HEK293 (cell line): ENCODE results near the gene FRMD5.

ENCODE experiments used
- CTCF ChIA-PET: fragments of 350-600 bp; formaldehyde crosslinking; extraction: SDS; loops from one replicate; lab custom pipeline; 2021; ENCODE audit warnings: antibody characterized with exemption; lab: Yijun Ruan, JAX
- POLR2A ChIA-PET: fragments of 300-600 bp; formaldehyde crosslinking; extraction: SDS; loops from one replicate; lab custom pipeline; 2020; ENCODE audit warnings: antibody characterized with exemption, inconsistent platforms; lab: Yijun Ruan, JAX
- H3K27ac ChIP-seq: fragments of 200-500 bp; sonication (Bioruptor generic); 2 replicates; pipeline ENCODE4 v1.5.1; 2014; ENCODE audit warnings: low read depth, low read length, control low read depth, inconsistent platforms; ENCODE audit errors: extremely low read depth
- H3K36me3 ChIP-seq, 2 experiments: fragments of 200-500 bp in 1 of 2; sonication (Bioruptor generic) in 1 of 2; 1 replicate in 1 of 2; 2 replicates in 1 of 2; pipeline ENCODE4 v1.5.1; 2014 to 2017; ENCODE audit warnings: inconsistent platforms in 2 of 2, low read length in 2 of 2; ENCODE audit not compliant: control insufficient read depth in 2 of 2, insufficient read depth in 1 of 2
- H3K4me1 ChIP-seq: fragments of 200-500 bp; sonication (Bioruptor generic); 2 replicates; pipeline ENCODE4 v1.5.1; 2014; ENCODE audit warnings: mild to moderate bottlenecking, low read length, inconsistent platforms; ENCODE audit not compliant: control insufficient read depth, insufficient read depth
- H3K4me3 ChIP-seq: 2 replicates; pipeline ENCODE4 v1.5.1; 2011; ENCODE audit warnings: low read depth, mild to moderate bottlenecking, control low read depth, low read length, moderate library complexity
- H3K9me3 ChIP-seq: fragments of 200-500 bp; sonication (Bioruptor generic); 2 replicates; pipeline ENCODE4 v1.5.1; 2014; ENCODE audit warnings: low read depth, low read length, inconsistent platforms; ENCODE audit not compliant: control insufficient read depth, insufficient read depth
- EGR2 ChIP-seq: fragments of 450-650 bp; formaldehyde crosslinking; IDR thresholded peaks from 2 replicates; pipeline ENCODE4 v1.5.1; 2016; ENCODE audit warnings: low read depth, missing biosample characterization, missing genetic modification characterization
- REPIN1 ChIP-seq: fragments of 450-650 bp; formaldehyde crosslinking; IDR thresholded peaks from 2 replicates; pipeline ENCODE4 v1.5.1; 2017; ENCODE audit warnings: missing biosample characterization, missing genetic modification characterization, low read depth
- SETDB1 ChIP-seq: IDR thresholded peaks from one replicate; pipeline ENCODE4 v1.6.1; 2017; ENCODE audit warnings: mild to moderate bottlenecking, low read length, moderate library complexity, mixed read lengths; ENCODE audit not compliant: insufficient read length
- ZBTB1 ChIP-seq: fragments of 450-650 bp; formaldehyde crosslinking; IDR thresholded peaks from 2 replicates; pipeline ENCODE4 v1.5.1; 2016; ENCODE audit warnings: missing biosample characterization, missing genetic modification characterization
- ZBTB8A ChIP-seq: fragments of 450-650 bp; formaldehyde crosslinking; IDR thresholded peaks from 2 replicates; pipeline ENCODE4 v1.5.1; 2016; ENCODE audit warnings: missing biosample characterization, missing genetic modification characterization
- ZFP41 ChIP-seq: fragments of 450-650 bp; formaldehyde crosslinking; IDR thresholded peaks from 2 replicates; pipeline ENCODE4 v1.5.1; 2016; ENCODE audit warnings: missing biosample characterization, missing genetic modification characterization, borderline replicate concordance
- ZIC2 ChIP-seq: fragments of 450-650 bp; formaldehyde crosslinking; IDR thresholded peaks from 2 replicates; pipeline ENCODE4 v1.5.1; 2016; ENCODE audit warnings: missing biosample characterization, missing genetic modification characterization
- ZNF114 ChIP-seq: fragments of 450-650 bp; formaldehyde crosslinking; IDR thresholded peaks from 2 replicates; pipeline ENCODE4 v1.5.0; 2017; ENCODE audit warnings: missing biosample characterization, missing genetic modification characterization
- ZNF248 ChIP-seq: fragments of 450-650 bp; formaldehyde crosslinking; IDR thresholded peaks from 2 replicates; pipeline ENCODE4 v1.5.1; 2017; ENCODE audit warnings: missing biosample characterization, missing genetic modification characterization
- ZNF341 ChIP-seq: fragments of 450-650 bp; formaldehyde crosslinking; IDR thresholded peaks from 2 replicates; pipeline ENCODE4; 2016; ENCODE audit warnings: low read depth, missing biosample characterization, missing genetic modification characterization
- ZNF350 ChIP-seq: fragments of 450-650 bp; formaldehyde crosslinking; IDR thresholded peaks from 2 replicates; pipeline ENCODE4 v1.5.0; 2017; ENCODE audit warnings: missing biosample characterization, mild to moderate bottlenecking, missing genetic modification characterization
- ZNF596 ChIP-seq: fragments of 450-650 bp; IDR thresholded peaks from 2 replicates; pipeline ENCODE4 v1.5.0; 2018; ENCODE audit warnings: missing biosample characterization, mild to moderate bottlenecking, missing genetic modification characterization, moderate library complexity
- ZNF785 ChIP-seq: fragments of 450-650 bp; formaldehyde crosslinking; IDR thresholded peaks from 2 replicates; pipeline ENCODE4 v1.5.1; 2016; ENCODE audit warnings: missing biosample characterization, missing genetic modification characterization
- TF ChIP-seq, protein P1 (sequence below): fragments of 450-650 bp; formaldehyde crosslinking; conservative IDR thresholded peaks from 2 replicates; pipeline ENCODE4 v1.5.1; 2016; ENCODE audit warnings: low read depth, missing biosample characterization, missing genetic modification characterization
- TF ChIP-seq, protein P2 (sequence below): IDR thresholded peaks from 2 replicates; pipeline ENCODE4 v1.6.1; 2011; ENCODE audit warnings: mild to moderate bottlenecking, low read depth, low read length, borderline replicate concordance
- TF ChIP-seq, protein P3 (sequence below): fragments of 450-650 bp; formaldehyde crosslinking; IDR thresholded peaks from 2 replicates; pipeline ENCODE4 v1.5.1; 2016; ENCODE audit warnings: missing biosample characterization, missing genetic modification characterization
- TF ChIP-seq, protein P4 (sequence below): fragments of 450-650 bp; formaldehyde crosslinking; IDR thresholded peaks from 2 replicates; pipeline ENCODE4 v1.5.1; 2016; ENCODE audit warnings: missing biosample characterization, missing genetic modification characterization, borderline replicate concordance
- TF ChIP-seq, protein P5 (sequence below): fragments of 450-650 bp; IDR thresholded peaks from 2 replicates; pipeline ENCODE4 v1.5.1; 2018; ENCODE audit warnings: missing biosample characterization, mild to moderate bottlenecking, missing genetic modification characterization
- TF ChIP-seq, protein P6 (sequence below): fragments of 450-650 bp; formaldehyde crosslinking; IDR thresholded peaks from 2 replicates; pipeline ENCODE4 v1.5.1; 2016; ENCODE audit warnings: missing biosample characterization, missing genetic modification characterization, borderline replicate concordance

Gene FRMD5

DNA sequence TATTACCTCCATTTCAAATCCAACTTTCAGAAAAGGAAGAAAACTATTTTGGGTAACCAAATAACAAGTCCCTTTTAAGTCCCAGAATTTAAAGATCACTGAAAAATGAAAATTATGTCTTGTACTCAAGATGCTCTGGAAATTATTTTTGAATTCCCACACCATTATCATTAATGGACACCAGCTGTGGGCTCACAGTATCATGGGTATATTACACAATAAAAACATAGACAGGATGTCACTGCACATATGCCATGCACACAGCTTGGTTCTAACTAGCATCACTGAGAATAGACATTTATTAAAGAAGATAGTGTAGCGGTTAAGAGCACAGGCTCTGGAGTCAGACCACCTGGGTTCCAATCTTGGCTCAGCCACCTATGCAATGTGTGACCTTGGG, 130.4 kb downstream of the FRMD5 start:
- ChIA-PET CTCF (interaction anchor here (0.7 to 3.5 kb wide), 3 partner anchors 158 to 192 kb away, joined by 4 to 53 read pairs (median 4); no protein-coding TSS in a partner anchor), POLR2A (no interaction called here)
- TF ChIP-seq REPIN1 (tag by site-specific recombination) = no peak
- no peak for TF ChIP-seq ZNF785 (tag by site-specific recombination)
- TF ChIP-seq, protein P1, sequence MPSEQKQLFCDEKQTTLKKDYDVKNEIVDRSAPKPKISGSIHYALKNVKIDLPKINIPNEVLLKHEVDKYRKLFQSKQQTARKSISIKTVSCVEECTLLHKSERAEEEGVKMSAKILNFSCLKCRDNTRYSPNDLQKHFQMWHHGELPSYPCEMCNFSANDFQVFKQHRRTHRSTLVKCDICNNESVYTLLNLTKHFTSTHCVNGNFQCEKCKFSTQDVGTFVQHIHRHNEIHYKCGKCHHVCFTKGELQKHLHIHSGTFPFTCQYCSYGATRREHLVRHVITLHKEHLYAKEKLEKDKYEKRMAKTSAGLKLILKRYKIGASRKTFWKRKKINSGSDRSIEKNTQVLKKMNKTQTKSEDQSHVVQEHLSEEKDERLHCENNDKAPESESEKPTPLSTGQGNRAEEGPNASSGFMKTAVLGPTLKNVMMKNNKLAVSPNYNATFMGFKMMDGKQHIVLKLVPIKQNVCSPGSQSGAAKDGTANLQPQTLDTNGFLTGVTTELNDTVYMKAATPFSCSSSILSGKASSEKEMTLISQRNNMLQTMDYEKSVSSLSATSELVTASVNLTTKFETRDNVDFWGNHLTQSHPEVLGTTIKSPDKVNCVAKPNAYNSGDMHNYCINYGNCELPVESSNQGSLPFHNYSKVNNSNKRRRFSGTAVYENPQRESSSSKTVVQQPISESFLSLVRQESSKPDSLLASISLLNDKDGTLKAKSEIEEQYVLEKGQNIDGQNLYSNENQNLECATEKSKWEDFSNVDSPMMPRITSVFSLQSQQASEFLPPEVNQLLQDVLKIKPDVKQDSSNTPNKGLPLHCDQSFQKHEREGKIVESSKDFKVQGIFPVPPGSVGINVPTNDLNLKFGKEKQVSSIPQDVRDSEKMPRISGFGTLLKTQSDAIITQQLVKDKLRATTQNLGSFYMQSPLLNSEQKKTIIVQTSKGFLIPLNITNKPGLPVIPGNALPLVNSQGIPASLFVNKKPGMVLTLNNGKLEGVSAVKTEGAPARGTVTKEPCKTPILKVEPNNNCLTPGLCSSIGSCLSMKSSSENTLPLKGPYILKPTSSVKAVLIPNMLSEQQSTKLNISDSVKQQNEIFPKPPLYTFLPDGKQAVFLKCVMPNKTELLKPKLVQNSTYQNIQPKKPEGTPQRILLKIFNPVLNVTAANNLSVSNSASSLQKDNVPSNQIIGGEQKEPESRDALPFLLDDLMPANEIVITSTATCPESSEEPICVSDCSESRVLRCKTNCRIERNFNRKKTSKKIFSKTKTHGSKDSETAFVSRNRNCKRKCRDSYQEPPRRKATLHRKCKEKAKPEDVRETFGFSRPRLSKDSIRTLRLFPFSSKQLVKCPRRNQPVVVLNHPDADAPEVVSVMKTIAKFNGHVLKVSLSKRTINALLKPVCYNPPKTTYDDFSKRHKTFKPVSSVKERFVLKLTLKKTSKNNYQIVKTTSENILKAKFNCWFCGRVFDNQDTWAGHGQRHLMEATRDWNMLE (tag by site-specific recombination) = no peak
- TF ChIP-seq, protein P2, sequence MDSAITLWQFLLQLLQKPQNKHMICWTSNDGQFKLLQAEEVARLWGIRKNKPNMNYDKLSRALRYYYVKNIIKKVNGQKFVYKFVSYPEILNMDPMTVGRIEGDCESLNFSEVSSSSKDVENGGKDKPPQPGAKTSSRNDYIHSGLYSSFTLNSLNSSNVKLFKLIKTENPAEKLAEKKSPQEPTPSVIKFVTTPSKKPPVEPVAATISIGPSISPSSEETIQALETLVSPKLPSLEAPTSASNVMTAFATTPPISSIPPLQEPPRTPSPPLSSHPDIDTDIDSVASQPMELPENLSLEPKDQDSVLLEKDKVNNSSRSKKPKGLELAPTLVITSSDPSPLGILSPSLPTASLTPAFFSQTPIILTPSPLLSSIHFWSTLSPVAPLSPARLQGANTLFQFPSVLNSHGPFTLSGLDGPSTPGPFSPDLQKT = no peak
- TF ChIP-seq EGR2 (tag by site-specific recombination) = no peak
- no peak for TF ChIP-seq ZBTB8A
- TF ChIP-seq, protein P3, sequence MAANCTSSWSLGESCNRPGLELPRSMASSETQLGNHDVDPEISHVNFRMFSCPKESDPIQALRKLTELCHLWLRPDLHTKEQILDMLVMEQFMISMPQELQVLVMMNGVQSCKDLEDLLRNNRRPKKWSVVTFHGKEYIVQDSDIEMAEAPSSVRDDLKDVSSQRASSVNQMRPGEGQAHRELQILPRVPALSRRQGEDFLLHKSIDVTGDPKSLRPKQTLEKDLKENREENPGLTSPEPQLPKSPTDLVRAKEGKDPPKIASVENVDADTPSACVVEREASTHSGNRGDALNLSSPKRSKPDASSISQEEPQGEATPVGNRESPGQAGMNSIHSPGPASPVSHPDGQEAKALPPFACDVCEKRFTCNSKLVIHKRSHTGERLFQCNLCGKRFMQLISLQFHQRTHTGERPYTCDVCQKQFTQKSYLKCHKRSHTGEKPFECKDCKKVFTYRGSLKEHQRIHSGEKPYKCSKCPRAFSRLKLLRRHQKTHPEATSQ (tag by site-specific recombination) = no peak
- no peak for TF ChIP-seq ZNF248 (tag by site-specific recombination)
- TF ChIP-seq, protein P4, sequence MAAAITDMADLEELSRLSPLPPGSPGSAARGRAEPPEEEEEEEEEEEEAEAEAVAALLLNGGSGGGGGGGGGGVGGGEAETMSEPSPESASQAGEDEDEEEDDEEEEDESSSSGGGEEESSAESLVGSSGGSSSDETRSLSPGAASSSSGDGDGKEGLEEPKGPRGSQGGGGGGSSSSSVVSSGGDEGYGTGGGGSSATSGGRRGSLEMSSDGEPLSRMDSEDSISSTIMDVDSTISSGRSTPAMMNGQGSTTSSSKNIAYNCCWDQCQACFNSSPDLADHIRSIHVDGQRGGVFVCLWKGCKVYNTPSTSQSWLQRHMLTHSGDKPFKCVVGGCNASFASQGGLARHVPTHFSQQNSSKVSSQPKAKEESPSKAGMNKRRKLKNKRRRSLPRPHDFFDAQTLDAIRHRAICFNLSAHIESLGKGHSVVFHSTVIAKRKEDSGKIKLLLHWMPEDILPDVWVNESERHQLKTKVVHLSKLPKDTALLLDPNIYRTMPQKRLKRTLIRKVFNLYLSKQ = no peak
- no peak for TF ChIP-seq ZFP41 (tag by site-specific recombination)
- TF ChIP-seq, protein P5, sequence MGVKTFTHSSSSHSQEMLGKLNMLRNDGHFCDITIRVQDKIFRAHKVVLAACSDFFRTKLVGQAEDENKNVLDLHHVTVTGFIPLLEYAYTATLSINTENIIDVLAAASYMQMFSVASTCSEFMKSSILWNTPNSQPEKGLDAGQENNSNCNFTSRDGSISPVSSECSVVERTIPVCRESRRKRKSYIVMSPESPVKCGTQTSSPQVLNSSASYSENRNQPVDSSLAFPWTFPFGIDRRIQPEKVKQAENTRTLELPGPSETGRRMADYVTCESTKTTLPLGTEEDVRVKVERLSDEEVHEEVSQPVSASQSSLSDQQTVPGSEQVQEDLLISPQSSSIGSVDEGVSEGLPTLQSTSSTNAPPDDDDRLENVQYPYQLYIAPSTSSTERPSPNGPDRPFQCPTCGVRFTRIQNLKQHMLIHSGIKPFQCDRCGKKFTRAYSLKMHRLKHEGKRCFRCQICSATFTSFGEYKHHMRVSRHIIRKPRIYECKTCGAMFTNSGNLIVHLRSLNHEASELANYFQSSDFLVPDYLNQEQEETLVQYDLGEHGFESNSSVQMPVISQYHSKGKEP (tag by site-specific recombination) = no peak
- no peak for TF ChIP-seq ZNF341 (tag by site-specific recombination)
- Histone ChIP-seq H3K4me1 (no peaks in the 10 kb centered on the region), H3K9me3 (no peaks in the 10 kb centered on the region), H3K4me3 (no peak overlapping the region), H3K27ac (no peak overlapping the region), H3K36me3 (no peaks in the 10 kb centered on the region)

DNA sequence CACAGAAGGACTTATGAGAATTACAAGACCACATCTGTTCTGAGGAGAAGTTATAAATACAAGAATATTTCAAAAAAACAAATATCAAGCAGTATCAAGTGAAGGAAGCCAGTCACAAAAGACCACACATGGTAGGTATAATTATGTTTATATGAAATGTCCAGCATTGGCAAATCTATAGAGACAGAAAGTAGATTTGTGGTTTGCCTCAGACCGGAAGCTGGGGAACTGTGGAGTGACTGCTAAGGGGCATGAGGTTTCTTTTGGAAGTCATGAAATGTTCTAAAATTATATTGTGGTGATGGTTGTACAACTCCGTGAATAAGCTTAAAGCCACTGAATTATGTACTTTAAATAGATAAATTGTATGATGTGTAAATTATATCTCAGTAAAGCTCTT, 136.9 kb downstream of the FRMD5 start:
- ChIA-PET CTCF (no interaction called here), POLR2A (no interaction called here)
- Histone ChIP-seq H3K4me1 (no peaks in the 10 kb centered on the region), H3K9me3 (no peaks in the 10 kb centered on the region), H3K27ac (no peak overlapping the region), H3K4me3 (no peak overlapping the region), H3K36me3 (no peaks in the 10 kb centered on the region)
- no peak for TF ChIP-seq ZNF596 (tag by site-specific recombination)
- TF ChIP-seq, protein P6, sequence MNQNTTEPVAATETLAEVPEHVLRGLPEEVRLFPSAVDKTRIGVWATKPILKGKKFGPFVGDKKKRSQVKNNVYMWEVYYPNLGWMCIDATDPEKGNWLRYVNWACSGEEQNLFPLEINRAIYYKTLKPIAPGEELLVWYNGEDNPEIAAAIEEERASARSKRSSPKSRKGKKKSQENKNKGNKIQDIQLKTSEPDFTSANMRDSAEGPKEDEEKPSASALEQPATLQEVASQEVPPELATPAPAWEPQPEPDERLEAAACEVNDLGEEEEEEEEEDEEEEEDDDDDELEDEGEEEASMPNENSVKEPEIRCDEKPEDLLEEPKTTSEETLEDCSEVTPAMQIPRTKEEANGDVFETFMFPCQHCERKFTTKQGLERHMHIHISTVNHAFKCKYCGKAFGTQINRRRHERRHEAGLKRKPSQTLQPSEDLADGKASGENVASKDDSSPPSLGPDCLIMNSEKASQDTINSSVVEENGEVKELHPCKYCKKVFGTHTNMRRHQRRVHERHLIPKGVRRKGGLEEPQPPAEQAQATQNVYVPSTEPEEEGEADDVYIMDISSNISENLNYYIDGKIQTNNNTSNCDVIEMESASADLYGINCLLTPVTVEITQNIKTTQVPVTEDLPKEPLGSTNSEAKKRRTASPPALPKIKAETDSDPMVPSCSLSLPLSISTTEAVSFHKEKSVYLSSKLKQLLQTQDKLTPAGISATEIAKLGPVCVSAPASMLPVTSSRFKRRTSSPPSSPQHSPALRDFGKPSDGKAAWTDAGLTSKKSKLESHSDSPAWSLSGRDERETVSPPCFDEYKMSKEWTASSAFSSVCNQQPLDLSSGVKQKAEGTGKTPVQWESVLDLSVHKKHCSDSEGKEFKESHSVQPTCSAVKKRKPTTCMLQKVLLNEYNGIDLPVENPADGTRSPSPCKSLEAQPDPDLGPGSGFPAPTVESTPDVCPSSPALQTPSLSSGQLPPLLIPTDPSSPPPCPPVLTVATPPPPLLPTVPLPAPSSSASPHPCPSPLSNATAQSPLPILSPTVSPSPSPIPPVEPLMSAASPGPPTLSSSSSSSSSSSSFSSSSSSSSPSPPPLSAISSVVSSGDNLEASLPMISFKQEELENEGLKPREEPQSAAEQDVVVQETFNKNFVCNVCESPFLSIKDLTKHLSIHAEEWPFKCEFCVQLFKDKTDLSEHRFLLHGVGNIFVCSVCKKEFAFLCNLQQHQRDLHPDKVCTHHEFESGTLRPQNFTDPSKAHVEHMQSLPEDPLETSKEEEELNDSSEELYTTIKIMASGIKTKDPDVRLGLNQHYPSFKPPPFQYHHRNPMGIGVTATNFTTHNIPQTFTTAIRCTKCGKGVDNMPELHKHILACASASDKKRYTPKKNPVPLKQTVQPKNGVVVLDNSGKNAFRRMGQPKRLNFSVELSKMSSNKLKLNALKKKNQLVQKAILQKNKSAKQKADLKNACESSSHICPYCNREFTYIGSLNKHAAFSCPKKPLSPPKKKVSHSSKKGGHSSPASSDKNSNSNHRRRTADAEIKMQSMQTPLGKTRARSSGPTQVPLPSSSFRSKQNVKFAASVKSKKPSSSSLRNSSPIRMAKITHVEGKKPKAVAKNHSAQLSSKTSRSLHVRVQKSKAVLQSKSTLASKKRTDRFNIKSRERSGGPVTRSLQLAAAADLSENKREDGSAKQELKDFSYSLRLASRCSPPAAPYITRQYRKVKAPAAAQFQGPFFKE (tag by site-specific recombination) = no peak
- no peak for TF ChIP-seq ZNF114
- TF ChIP-seq ZBTB1 (tag by site-specific recombination) = no peak
- no peak for TF ChIP-seq ZIC2
- TF ChIP-seq ZNF350 (tag by site-specific recombination) = no peak
- no peak for TF ChIP-seq SETDB1
